GM21737 (cell line): ENCODE measurements around the gene ING1.
A peak's percentile ranks its signal among the peaks of the same experiment; 100 is the strongest.
"Not testable (repeated sequence)": the region's sequence is repeated elsewhere in the genome, so short reads cannot be mapped to it uniquely, and the experiment has no call there.

Source experiments
- ATAC-seq: cut with Tn5 transposase; IDR thresholded peaks from one replicate; pipeline ENCODE4 v1.9.1; 2021; ENCODE audit warnings: mild to moderate bottlenecking, moderate library complexity; ENCODE audit not compliant: unreplicated experiment

Gene ING1

DNA sequence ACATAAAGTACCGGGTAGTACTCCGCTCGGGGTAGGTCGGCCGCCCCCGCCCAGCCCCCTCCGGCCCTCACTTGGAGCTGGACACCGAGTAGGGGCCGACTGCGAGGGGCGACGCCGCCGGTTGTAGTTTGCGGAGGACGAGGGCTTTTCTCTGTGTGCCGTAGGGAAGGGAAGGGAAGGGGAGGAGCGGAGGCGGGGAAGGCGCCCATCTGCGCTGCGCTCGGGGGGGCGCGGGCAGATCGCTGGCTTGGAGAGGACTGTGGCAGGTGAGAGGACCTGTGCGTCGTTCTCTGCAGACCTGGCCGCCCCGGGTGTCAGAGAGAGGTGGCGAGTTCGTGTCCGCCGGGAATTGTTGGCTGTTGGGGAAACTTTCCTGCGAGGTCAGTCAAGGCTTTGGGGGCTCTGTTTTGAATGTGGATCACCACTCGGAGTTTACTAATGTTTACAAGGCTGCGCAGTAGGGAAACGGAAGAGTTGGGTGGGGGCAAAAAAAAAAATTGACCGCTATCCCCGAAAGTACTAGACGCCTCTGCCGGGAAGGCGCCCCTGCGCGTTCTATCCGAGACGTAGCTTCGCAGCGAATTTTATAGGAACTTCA, 1.4 kb downstream of the ING1 start:
- no peak for ATAC-seq

DNA sequence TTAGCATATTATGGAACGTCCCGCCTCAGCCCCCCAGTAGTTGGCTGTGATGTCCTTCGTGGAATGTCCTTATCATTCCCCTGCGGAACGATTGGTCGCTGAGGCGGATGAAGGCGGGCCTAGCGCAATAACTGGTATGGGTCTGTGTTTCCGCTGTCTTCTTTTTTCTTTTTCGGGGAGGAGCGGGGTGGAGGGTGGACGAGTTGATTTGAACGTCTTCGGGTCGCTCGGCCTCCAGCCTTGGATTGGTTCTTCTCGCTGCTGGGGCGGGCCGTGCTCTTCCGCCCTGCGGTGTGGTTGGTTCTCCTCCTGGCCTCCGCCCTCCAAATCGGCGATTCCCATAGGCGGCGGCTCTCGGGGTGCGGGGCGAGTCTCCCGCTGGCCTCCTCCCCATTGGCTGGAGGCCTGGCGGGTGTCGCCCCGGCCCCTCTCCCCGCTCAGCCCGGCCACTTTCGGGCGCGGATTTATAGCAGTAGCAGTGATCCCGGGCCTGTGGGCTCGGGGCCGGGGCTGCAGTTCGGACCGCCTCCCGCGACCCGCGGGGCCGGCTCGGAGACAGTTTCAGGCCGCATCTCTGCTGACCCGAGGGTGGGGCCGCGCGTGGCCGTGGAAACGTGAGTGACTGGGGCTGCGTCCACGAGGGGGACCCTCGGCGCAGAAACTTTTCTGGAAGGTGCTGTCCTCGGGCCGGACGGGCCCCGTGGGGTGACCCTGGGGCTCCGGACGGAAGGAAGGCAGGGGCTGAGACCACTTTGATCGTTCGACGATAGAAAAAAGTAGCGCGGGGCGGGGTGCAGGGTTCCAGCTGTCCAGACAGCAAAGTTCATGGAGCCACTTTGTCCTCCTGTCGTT, 2.1 kb downstream of the ING1 start:
- peak; percentile 57 for ATAC-seq

DNA sequence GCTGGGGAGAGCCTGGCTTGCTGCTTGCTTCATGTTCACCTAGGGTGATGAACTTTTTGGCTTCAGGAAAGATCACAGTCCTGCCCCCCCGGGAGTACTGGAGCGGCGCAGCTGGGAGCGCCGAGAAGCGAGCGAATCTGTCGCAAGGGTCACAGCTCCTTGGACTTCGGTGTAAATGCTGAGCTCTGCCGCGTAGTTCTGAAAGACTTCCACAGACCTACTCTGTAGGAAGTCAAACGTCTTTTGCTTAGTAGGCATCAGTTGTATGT, 2.7 kb downstream of the ING1 start:
- ATAC-seq = no peak

DNA sequence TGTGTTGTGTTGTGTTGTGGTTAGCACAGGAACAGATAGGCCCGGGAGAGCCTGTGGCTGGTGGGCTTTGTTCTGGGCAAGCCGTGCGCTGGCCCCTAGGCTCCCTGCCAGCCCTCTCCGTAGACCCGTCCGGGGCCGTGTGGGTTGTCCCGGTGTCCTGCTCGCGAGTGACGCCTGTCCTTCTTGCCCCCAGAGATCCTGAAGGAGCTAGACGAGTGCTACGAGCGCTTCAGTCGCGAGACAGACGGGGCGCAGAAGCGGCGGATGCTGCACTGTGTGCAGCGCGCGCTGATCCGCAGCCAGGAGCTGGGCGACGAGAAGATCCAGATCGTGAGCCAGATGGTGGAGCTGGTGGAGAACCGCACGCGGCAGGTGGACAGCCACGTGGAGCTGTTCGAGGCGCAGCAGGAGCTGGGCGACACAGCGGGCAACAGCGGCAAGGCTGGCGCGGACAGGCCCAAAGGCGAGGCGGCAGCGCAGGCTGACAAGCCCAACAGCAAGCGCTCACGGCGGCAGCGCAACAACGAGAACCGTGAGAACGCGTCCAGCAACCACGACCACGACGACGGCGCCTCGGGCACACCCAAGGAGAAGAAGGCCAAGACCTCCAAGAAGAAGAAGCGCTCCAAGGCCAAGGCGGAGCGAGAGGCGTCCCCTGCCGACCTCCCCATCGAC, 5.7 kb downstream of the ING1 start:
- no peak for ATAC-seq

DNA sequence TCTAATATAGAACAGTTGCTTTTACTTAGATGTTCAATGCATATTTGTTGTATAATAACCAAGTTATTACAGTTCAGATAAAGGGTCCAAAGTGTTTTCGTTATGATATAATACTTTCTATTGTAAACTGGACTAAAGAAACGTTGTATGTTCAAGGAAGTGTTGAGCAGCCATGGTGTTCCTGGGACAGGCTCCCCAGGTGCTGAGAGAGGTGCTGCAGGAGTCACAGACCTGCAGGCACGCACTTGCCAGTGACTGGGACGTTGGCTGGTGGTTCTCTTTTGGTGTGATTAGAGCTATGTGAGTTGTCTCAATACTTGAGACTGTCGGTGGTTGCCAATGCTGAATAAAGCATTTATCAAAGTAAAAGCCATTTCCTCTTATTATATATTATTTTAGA, 9.5 kb downstream of the ING1 start:
- ATAC-seq = no peak

DNA sequence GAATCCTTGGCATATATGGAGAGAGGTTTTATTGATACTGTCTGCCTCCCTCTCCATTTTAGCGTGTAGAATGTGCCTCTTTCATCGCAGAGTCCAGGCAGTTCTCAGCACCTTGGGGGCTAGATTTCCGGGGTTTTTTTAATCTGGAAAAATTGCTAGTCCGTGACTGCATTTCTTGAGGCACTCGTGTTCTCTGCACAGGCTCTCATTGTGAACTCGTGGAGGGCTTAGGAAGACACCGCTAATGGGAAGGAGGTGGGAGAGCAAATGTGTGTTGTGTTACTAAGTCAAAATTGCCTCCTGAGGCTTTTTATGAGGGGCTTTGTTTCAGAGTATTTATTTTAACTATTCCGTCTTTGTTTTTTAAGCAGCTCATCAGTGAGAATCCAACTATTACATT, 10.1 kb downstream of the ING1 start:
- ATAC-seq = no peak

DNA sequence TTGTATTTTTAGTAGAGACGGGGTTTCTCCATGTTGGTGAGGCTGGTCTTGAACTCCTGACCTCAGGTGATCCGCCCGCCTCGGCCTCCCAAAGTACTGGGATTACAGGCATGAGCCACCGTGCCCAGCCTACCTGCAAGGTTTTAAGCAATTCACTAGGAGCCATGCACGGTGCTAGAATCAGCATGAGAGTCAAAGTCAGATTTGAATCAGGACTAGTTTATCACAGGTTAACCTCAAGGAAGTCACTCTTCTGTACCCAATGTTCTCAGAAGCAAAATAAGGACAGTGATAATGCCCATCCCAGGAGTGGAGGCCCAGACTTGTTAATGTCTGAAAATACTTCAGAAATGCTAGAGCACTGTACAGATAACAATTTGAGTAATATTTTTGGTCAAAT, 12.7 kb downstream of the ING1 start:
- not testable (repeated sequence) for ATAC-seq

DNA sequence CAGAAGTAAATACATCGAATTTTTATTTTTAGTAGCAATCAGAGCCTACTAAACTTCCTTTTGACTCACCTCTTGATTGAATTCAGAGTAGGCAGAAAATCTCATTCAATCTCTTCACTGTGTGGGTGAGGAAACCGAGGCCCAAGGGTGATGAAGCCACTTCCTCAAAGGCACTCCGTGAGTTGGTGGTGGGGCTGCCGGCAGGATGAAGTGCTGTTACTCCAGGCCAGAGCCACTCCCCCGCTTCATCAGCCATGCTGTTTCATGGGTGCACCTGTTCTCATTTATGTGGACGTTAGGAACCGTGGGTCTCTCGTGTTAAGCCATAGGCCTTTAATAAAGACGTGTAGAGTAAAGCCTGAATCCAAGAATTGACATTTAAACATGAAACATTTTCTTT, 13.2 kb downstream of the ING1 start:
- peak; percentile 63 for ATAC-seq

DNA sequence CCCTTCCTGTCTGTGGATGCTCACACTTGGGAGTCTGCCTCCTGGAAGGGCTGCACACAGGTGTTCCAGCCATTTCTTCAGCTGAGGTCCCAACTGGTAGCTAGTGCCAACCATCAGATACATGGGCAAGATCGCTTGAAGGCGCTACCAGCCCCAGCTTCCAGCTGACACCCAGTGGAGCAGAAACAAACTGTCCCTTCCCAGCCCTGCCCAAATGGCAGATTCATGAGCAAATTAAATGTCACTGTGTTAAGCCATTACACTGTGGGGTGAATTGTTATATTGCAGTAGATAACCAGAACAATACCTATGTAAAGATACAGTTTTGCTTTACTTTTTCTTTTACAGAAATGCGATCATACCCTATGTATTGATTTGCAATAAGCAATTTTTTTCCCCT, 17.6 kb downstream of the ING1 start:
- ATAC-seq = no peak

DNA sequence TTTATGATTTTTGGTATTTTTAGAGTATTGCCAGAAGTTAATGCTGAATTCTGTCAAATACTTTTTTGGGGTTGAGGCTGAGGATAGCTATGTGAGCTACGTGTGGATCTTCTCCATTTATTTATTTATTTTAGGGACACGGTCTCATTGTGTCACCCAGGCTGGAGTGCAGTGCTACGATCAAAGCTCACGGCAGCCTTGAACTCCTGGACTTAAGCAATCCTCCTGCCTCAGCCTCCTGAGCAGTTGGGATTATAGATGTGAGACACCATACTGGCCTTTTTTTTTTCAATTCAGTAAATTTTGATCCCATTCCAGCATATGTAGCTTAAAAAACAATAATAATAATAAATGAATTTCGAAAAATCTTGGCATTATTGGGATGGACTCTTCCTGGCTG, 21.1 kb downstream of the ING1 start:
- no peak for ATAC-seq

DNA sequence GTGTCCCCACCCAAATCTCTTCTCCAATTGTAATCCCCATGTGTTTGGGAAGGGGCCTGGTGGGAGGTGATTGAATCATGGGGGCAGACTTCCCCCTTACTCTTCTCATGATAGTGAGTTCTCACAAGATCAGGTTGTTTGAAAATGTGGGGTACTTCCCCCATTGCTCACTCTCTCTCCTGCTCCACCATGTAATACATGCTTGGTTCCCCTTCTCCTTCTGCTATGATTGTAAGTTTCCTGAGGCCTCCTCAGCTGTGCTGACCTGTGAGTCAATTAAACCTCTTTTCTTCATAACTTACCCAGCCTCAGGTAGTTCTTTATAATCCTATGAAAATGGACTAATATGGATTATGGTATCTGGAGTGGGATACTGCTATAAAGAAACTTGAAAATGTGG, 24.1 kb downstream of the ING1 start:
- no peak for ATAC-seq

DNA sequence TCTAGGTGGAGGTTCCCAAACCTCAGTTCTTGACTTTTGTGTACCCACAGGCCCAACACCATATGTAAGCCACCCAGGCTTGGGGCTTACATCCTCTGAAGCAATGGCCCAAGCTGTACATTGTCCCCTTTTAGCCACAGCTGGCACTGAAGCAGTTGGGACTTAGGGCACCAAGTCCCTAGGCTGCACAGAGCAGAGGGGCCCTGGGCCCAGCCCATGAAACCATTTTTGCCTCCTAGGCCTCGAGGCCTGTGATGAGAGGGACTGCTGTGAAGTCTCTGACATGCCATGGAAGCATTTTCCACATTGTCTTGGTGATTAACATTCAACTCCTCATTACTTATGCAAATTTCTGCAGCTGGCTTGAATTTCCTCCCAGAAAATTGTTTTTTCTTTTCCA, 30.2 kb downstream of the ING1 start:
- no peak for ATAC-seq

DNA sequence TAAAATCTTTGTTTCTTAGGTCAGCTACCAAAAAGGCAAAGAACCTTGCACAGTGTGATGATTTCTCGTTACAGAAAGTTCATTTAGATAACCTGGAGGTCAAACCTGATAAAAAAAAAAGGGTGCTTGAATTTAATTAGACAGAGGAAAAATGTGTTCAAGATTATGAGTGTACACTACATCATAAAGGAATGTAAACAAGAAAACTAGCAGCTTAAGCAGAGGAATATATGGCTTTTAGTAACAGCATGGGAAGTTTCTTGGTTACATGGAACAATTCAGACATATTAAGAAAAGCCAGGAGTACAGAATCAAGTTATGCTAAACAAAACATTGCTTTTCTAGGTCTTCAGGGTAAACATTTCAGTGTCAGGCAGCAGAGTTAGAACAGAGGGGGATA, 32.9 kb downstream of the ING1 start:
- ATAC-seq = no peak

DNA sequence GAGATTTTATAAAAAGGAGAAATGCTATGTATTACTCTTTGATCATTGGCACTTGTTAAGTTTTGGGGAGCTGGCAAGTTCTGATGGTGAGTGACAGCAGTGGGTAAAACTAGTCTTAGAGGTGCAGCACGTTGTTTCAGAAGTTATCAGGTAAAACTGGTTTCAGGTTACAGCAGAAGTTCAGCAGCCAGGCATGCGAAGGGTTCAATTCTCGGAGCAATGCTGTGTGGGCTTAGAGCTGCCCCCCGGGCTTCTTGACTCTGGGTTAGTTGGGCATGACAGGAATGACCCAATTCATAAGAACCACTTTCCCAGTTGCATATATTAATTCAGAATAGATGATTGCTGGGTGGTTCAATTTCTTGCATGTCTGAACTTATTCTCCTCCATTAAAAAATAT, 34.8 kb downstream of the ING1 start:
- ATAC-seq = no peak

DNA sequence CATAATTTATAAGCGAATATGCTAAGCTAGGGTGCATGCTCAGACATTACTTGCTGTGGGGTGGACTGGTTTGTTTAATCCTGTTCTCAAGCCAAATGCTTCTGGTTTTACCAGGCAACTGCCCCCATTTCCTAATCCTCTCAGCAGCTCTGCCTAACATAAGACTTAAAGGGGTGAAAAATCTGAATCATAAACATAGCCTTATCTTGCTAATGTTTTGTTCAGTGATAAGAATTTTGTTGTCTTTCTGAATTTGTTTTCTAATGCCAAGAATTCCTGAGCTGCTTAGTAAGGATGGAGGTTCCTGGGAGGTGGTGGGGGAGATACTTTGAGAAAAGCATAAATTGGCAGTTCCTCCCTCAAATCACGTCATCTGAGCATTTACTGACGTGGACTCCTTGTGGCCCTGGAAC, 42.7 kb downstream of the ING1 start:
- no peak for ATAC-seq

DNA sequence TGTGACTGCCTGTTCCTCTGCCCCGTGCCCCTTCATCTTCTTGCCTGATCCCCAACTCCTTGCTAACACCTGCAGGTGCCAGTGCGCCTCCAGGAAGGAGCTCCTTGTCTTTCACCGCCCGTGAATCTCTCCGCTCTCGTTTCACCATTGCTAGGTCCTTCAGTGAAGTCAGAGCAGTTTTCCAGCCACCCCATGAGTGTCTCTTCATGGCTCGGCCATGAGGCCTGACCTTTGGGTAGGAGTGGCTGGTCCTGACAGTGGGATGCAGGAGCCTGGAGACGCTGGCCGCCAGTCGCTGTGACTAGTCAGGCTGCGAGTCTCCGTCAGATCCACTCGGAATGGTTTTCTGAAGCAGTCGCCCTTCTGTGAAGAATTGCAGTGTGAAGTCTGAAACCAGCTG, 43.8 kb downstream of the ING1 start:
- ATAC-seq = no peak

DNA sequence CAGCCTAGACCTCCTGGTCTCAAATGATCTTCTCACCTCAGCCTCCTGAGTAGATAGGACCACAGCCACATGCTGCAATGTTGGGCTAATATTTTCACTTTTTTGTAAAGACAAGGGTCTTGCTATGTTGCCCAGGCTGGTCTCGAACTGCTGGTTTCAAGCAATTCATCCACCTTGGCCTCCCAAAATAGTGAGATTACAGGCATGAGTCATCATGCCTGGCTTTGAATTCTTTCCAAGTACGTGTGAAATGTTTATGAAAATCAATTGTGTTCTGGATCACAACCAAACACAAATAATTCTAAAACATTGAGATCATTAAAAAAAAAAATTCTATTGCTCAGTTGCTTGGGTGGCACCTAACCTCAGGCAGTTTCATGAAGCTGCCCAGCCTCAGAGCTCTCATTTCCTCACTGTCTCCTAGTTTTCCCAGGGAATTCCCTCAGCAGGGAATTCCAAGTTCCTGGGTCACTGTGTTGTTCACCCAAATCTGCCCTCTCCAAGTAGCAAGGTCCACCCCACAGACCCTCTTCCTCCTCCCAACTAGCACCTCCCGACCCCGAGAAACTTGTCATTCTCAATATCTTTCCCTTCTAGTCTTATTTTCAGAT, 44.8 kb downstream of the ING1 start:
- no peak for ATAC-seq

DNA sequence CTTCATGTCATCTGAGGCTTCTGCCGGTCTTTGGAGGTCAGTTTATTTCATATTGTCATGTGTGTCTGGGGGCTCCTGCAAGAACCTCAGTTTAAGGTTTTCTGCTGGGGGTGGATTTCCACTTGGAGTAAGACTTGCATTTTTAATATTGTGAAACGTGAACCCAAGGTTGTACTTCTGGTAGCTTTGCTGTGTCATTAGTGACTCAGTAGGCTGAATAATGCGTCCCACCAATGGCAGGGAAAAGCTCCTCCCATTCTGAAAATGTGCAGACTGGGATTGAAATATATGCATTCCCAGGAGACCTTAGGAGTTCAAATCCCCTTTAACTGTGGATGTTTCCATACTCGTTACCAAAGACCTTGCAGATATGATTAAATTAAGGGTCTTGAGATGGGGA, 46.2 kb downstream of the ING1 start:
- no peak for ATAC-seq

DNA sequence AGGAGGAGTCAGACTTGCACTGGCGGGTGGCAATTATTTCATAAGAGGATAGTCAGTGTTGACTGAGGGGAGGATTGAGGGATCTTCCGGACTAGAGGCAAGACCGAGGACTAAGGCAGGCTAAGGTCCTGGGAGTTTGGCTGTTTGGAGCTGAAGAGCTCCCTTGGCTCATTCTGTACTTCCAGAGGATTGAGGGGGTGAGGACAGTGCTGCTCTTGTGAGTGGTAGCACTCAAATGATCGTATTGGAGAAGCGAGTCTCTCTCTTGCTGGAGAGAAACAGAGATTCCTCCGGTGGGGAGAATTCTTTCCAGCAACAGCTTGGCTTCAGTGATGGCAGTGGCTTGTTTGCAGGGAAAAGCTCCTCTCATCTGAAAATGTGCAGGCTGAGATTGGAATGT, 47.1 kb downstream of the ING1 start:
- ATAC-seq = no peak

DNA sequence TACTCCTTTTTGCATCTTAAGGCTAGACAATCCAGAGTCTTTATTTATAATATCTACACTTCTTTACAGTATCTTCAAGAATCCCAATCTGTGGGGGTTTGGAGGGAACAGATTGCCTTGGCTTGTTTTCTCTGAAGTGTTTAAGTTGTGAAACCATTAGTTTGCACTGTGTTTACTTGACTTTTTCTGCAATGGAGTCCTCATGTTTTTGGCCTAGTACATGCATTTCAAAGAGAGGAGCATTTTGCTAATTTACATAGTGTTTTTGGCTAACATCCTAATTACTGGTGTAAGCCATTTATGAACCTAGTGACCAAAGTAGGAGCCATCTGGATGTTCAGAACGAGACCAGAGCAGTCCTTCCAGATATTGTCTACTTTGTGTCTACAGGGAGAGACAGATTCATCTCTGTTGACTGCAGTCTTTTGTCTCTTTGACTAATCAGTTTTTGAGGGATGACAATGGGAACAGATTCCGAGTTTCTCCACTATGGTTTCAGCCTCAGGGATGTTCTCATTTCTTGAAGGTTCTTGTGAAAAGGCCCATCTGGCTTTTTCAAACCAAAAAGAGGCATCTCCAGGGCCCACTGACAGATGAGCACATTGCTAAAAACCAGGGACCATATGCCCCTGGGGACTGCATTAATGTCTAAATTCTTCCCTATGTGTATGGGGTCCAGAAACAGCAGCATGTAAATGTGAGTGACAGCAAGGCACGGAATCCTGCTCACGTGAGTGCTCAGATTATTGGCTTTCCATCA, 53.4 kb downstream of the ING1 start:
- ATAC-seq = no peak

DNA sequence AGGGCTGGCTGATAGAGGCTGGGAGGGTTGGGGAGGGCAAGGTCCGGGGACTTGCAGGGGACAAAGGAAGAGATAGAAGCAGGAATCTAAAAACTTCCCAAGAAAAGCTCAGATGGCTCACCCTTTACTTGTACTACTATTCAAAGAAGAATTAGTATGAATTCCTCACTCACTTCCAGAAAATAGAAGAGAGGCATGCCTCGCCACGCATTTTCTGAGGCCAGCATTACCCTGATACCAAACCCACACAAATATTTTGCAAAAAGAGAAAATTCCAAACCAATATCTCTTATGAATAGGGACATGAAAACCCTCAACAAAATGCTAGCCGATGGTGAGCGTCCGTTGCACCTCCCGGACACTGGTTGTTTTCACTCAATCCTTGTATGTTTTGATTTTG, 54.0 kb downstream of the ING1 start:
- ATAC-seq = no peak
